BLaER1 treated with 17β-estradiol and CSF1 and Interleukin-3, amounts not matched to agents 10 nM and 100 nM (cell line): ENCODE measurements around the gene PEX10.
A peak's percentile ranks its signal among the peaks of the same experiment; 100 is the strongest.

Experiments used
- H3K27ac ChIP-seq, 11 experiments: shearing (Covaris generic); formaldehyde crosslinking; 2 replicates each; pipeline ENCODE4 v1.8.1; 2022
- H3K27me3 ChIP-seq, 11 experiments: shearing (Covaris generic); formaldehyde crosslinking; 2 replicates each; pipeline ENCODE4 v1.8.1; 2022
- H3K36me3 ChIP-seq, 11 experiments: shearing (Covaris generic); formaldehyde crosslinking; 2 replicates each; pipeline ENCODE4 v1.8.1; 2022
- H3K4me1 ChIP-seq, 10 experiments: shearing (Covaris generic); formaldehyde crosslinking; 2 replicates each; pipeline ENCODE4 v1.8.1; 2022
- H3K4me2 ChIP-seq, 11 experiments: shearing (Covaris generic); formaldehyde crosslinking; 2 replicates each; pipeline ENCODE4 v1.8.1; 2022
- H3K4me3 ChIP-seq, 10 experiments: shearing (Covaris generic); formaldehyde crosslinking; 2 replicates each; pipeline ENCODE4 v1.8.1; 2022
- H3K9ac ChIP-seq, 11 experiments: shearing (Covaris generic); formaldehyde crosslinking; 2 replicates each; pipeline ENCODE4 v1.8.1; 2022
- H3K9me3 ChIP-seq, 11 experiments: shearing (Covaris generic); formaldehyde crosslinking; replicated peaks in 1 of 11; 2 replicates each; pipeline ENCODE4 v1.8.1; 2022
- H4K20me1 ChIP-seq, 11 experiments: shearing (Covaris generic); formaldehyde crosslinking; 2 replicates each; pipeline ENCODE4 v1.8.1; 2022
- Cebpa-rat ChIP-seq, 11 experiments: shearing (Covaris generic); IDR thresholded peaks; 2 replicates each; pipeline ENCODE4 v1.8.1; 2022

The PEX10 gene

GRCh38 chr1:2399890-2400575 is 12.3 kb downstream of the PEX10 start:
- no peak overlapping the region for H3K4me3 ChIP-seq
- peaks cover 35 to 97% (median 86%) of the 10 kb centered on the region in 11 experiments; a peak in 21 of 22 replicates for H4K20me1 ChIP-seq
- peaks cover 95 to 97% (median 96%) of the 10 kb centered on the region in 11 experiments for H3K36me3 ChIP-seq
- no peak overlapping the region for H3K4me2 ChIP-seq
- no peaks in the 10 kb centered on the region for H3K9me3 ChIP-seq
- peak overlapping the region in 2 of 11 experiments; percentile 8 to 29; a peak in 3 of 22 replicates for H3K9ac ChIP-seq
- TF ChIP-seq Cebpa-rat (IDR thresholded peaks at IDR 0.05), result no peak
- H3K27ac ChIP-seq, result no peak overlapping the region
- H3K4me1 ChIP-seq, result peaks cover 0 to 14% (median 3%) of the 10 kb centered on the region in 10 experiments; a peak in 6 of 20 replicates
- H3K27me3 ChIP-seq, result no peaks in the 10 kb centered on the region

- TF ChIP-seq Cebpa-rat (IDR thresholded peaks at IDR 0.05), result no peak
- no peak overlapping the region for H3K4me3 ChIP-seq
- H3K27me3 ChIP-seq, result no peaks in the 10 kb centered on the region
- H3K9ac ChIP-seq, result peak overlapping the region in 1 of 11 experiments; percentile 51; a peak in 1 of 22 replicates
- H3K4me1 ChIP-seq, result peaks cover 3 to 26% (median 13%) of the 10 kb centered on the region in 10 experiments; a peak in 17 of 20 replicates
- H4K20me1 ChIP-seq, result peaks cover 35 to 97% (median 87%) of the 10 kb centered on the region in 11 experiments; a peak in 21 of 22 replicates
- no peak overlapping the region for H3K4me2 ChIP-seq
- no peaks in the 10 kb centered on the region for H3K9me3 ChIP-seq
- peaks cover 91 to 97% (median 96%) of the 10 kb centered on the region in 11 experiments for H3K36me3 ChIP-seq
- no peak overlapping the region for H3K27ac ChIP-seq
Observed at GRCh38 chr1:2398871-2399270, 13.5 kb downstream of the PEX10 start.

- peaks cover 20 to 41% (median 29%) of the 10 kb centered on the region in 10 experiments for H3K4me1 ChIP-seq
- H3K4me2 ChIP-seq, result no peak overlapping the region
- H3K9ac ChIP-seq, result peak overlapping the region in 8 of 11 experiments; percentile 9 to 91 (median 41); a peak in 8 of 22 replicates
- H3K36me3 ChIP-seq, result peaks cover 83 to 92% (median 89%) of the 10 kb centered on the region in 11 experiments
- peaks cover 39 to 96% (median 87%) of the 10 kb centered on the region in 11 experiments; a peak in 21 of 22 replicates for H4K20me1 ChIP-seq
- H3K27me3 ChIP-seq, result no peaks in the 10 kb centered on the region
- H3K9me3 ChIP-seq, result no peaks in the 10 kb centered on the region
- H3K4me3 ChIP-seq, result no peak overlapping the region
- TF ChIP-seq Cebpa-rat (IDR thresholded peaks at IDR 0.05), result no peak
- H3K27ac ChIP-seq, result peak overlapping the region in 2 of 11 experiments; percentile 7 to 23; a peak in 1 of 22 replicates
Observed at GRCh38 chr1:2397007-2397679, 15.2 kb downstream of the PEX10 start.

GRCh38 chr1:2396476-2396875 is 15.9 kb downstream of the PEX10 start:
- Histone ChIP-seq H3K9ac (peak overlapping the region in 8 of 11 experiments; percentile 9 to 91 (median 41); a peak in 13 of 22 replicates), H4K20me1 (peaks cover 33 to 89% (median 82%) of the 10 kb centered on the region in 11 experiments; a peak in 21 of 22 replicates), H3K27me3 (no peaks in the 10 kb centered on the region), H3K4me2 (no peak overlapping the region; a peak in 1 of 22 replicates), H3K4me3 (no peak overlapping the region), H3K36me3 (peaks cover 76 to 85% (median 83%) of the 10 kb centered on the region in 11 experiments), H3K27ac (peak overlapping the region in 1 of 11 experiments; percentile 14; a peak in 1 of 22 replicates), H3K4me1 (peaks cover 20 to 41% (median 29%) of the 10 kb centered on the region in 10 experiments), H3K9me3 (no peaks in the 10 kb centered on the region)
- TF ChIP-seq Cebpa-rat (IDR thresholded peaks at IDR 0.05), result no peak

- TF ChIP-seq Cebpa-rat (IDR thresholded peaks at IDR 0.05), result no peak
- H3K9ac ChIP-seq, result peak overlapping the region in 8 of 11 experiments; percentile 15 to 91 (median 26); a peak in 11 of 22 replicates
- no peak overlapping the region for H3K4me3 ChIP-seq
- no peak overlapping the region; a peak in 1 of 22 replicates for H3K4me2 ChIP-seq
- H4K20me1 ChIP-seq, result peaks cover 32 to 87% (median 80%) of the 10 kb centered on the region in 11 experiments; a peak in 21 of 22 replicates
- H3K27ac ChIP-seq, result peak overlapping the region in 1 of 11 experiments; percentile 14; a peak in 1 of 22 replicates
- H3K9me3 ChIP-seq, result no peaks in the 10 kb centered on the region
- H3K4me1 ChIP-seq, result peaks cover 20 to 41% (median 29%) of the 10 kb centered on the region in 10 experiments
- peaks cover 75 to 84% (median 81%) of the 10 kb centered on the region in 11 experiments for H3K36me3 ChIP-seq
- no peaks in the 10 kb centered on the region for H3K27me3 ChIP-seq
Observed at GRCh38 chr1:2396059-2396458, 16.3 kb downstream of the PEX10 start.

GRCh38 chr1:2395245-2395644 is 17.1 kb downstream of the PEX10 start:
- no peak for TF ChIP-seq Cebpa-rat (IDR thresholded peaks at IDR 0.05)
- Histone ChIP-seq H3K9ac (peak overlapping the region in 10 of 11 experiments; percentile 40 to 95 (median 88); a peak in 14 of 22 replicates), H3K9me3 (no peaks in the 10 kb centered on the region), H3K4me1 (peaks cover 27 to 48% (median 36%) of the 10 kb centered on the region in 10 experiments), H3K4me3 (no peak overlapping the region), H4K20me1 (peaks cover 28 to 80% (median 73%) of the 10 kb centered on the region in 11 experiments; a peak in 21 of 22 replicates), H3K27me3 (no peaks in the 10 kb centered on the region), H3K4me2 (no peak overlapping the region), H3K27ac (peak overlapping the region in 2 of 11 experiments; percentile 8 to 41; a peak in 3 of 22 replicates), H3K36me3 (peaks cover 67 to 77% (median 73%) of the 10 kb centered on the region in 11 experiments)

- H3K9ac ChIP-seq, result peak overlapping the region; percentile 10 to 95 (median 88); a peak in 18 of 22 replicates
- H3K27me3 ChIP-seq, result no peaks in the 10 kb centered on the region
- H3K4me2 ChIP-seq, result peak overlapping the region in 2 of 11 experiments; percentile 98 to 100; a peak in 2 of 22 replicates
- H3K4me3 ChIP-seq, result no peak overlapping the region
- TF ChIP-seq Cebpa-rat (IDR thresholded peaks at IDR 0.05), result no peak
- no peaks in the 10 kb centered on the region for H3K9me3 ChIP-seq
- H4K20me1 ChIP-seq, result peaks cover 25 to 75% (median 68%) of the 10 kb centered on the region in 11 experiments; a peak in 21 of 22 replicates
- H3K4me1 ChIP-seq, result peaks cover 31 to 53% (median 41%) of the 10 kb centered on the region in 10 experiments
- H3K36me3 ChIP-seq, result peaks cover 63 to 72% (median 69%) of the 10 kb centered on the region in 11 experiments
- peak overlapping the region in 2 of 11 experiments; percentile 8 to 41; a peak in 4 of 22 replicates for H3K27ac ChIP-seq
Observed at GRCh38 chr1:2394761-2395160, 17.6 kb downstream of the PEX10 start.

GRCh38 chr1:2394220-2394619 is 18.1 kb downstream of the PEX10 start:
- H3K9me3 ChIP-seq, result no peaks in the 10 kb centered on the region
- H3K27ac ChIP-seq, result peak overlapping the region in 1 of 11 experiments; percentile 91; a peak in 1 of 22 replicates

More at GRCh38 chr1:2394220-2394619, 18.1 kb downstream of the PEX10 start:
- peaks cover 22 to 70% (median 62%) of the 10 kb centered on the region in 11 experiments; a peak in 21 of 22 replicates for H4K20me1 ChIP-seq
- H3K36me3 ChIP-seq, result peaks cover 57 to 66% (median 63%) of the 10 kb centered on the region in 11 experiments
- H3K4me1 ChIP-seq, result peaks cover 37 to 59% (median 46%) of the 10 kb centered on the region in 10 experiments
- H3K4me2 ChIP-seq, result peak overlapping the region in 6 of 11 experiments; percentile 2 to 100 (median 98); a peak in 8 of 22 replicates
- no peaks in the 10 kb centered on the region for H3K27me3 ChIP-seq
- H3K9ac ChIP-seq, result peak overlapping the region; percentile 10 to 95 (median 88); a peak in 19 of 22 replicates
- H3K4me3 ChIP-seq, result no peak overlapping the region
- TF ChIP-seq Cebpa-rat (IDR thresholded peaks at IDR 0.05), result no peak
